GM12878 (cell line): Measurements from ENCODE around the gene FAM13C. TPM values are rescaled to one million over a fixed set of nuclear protein-coding genes. Genes with fewer than 3 reads are reported as not detected.

ENCODE experiments used
- ATAC-seq: fragments of 200-7000 bp; cut with Tn5 transposase; 3 replicates; pipeline ENCODE4 v1.9.1; 2020; ENCODE audit warnings: mild to moderate bottlenecking, moderate library complexity
- BruUV-seq: library from RNA; stranded (reverse); fragments of 400-500 nt; replicated peaks from 2 replicates; lab custom pipeline; 2021; lab: Mats Ljungman, UMichigan
- CTCF ChIA-PET: fragments of 300-600 bp; sonication (Branson Sonifier 250); formaldehyde crosslinking; extraction: SDS; loops from one replicate; lab custom pipeline; 2021; ENCODE audit warnings: inconsistent platforms; lab: Yijun Ruan, JAX
- POLR2A ChIA-PET: fragments of 350-600 bp; formaldehyde crosslinking; extraction: SDS; loops from one replicate; lab custom pipeline; 2021; ENCODE audit warnings: inconsistent platforms; lab: Charles Lee
- RAD21 ChIA-PET: fragments of 300-600 bp; sonication (Branson Sonifier 250); formaldehyde crosslinking; loops from one replicate; lab custom pipeline; 2023; ENCODE audit warnings: antibody characterized with exemption; ENCODE audit not compliant: unreplicated experiment; lab: Charles Lee
- SMC1A ChIA-PET: fragments of 300-600 bp; sonication (Branson Sonifier 250); formaldehyde crosslinking; loops from one replicate; lab custom pipeline; 2023; ENCODE audit not compliant: unreplicated experiment, uncharacterized antibody; lab: Charles Lee
- DNase-seq: peaks from one replicate; pipeline ENCODE4 v3.0.0-alpha.2; 2011; ENCODE audit warnings: low read depth, low spot score
- FAIRE-seq: peaks from 3 replicates; lab custom pipeline; 2011; peaks lifted over from hg19 to GRCh38; lab: Jason Lieb, UNC
- H2AFZ ChIP-seq: 2 replicates; pipeline ENCODE4 v1.6.0; 2011; ENCODE audit warnings: low read depth, low read length, control low read depth; ENCODE audit not compliant: control insufficient read depth
- H3K27ac ChIP-seq: 2 replicates; pipeline ENCODE4 v1.5.1; 2011; ENCODE audit warnings: control low read depth; ENCODE audit not compliant: control insufficient read depth, insufficient read depth
- H3K27me3 ChIP-seq, 2 experiments: replicated peaks in 1 of 2; 2 replicates each; pipeline versions ENCODE4 v1.6.0 to v1.6.1; 2011; ENCODE audit warnings: low read length in 1 of 2; ENCODE audit not compliant: control insufficient read depth in 2 of 2, insufficient read depth in 2 of 2
- H3K36me3 ChIP-seq, 2 experiments: 2 replicates each; pipeline ENCODE4 v1.5.1; 2011; ENCODE audit warnings: low read length in 1 of 2; ENCODE audit not compliant: control insufficient read depth in 2 of 2, insufficient read depth in 2 of 2
- H3K4me1 ChIP-seq: 2 replicates; pipeline ENCODE4 v1.6.1; 2011; ENCODE audit warnings: mild to moderate bottlenecking, low read length, moderate library complexity, mixed read lengths; ENCODE audit not compliant: control insufficient read depth, insufficient read depth
- H3K4me2 ChIP-seq: 2 replicates; pipeline ENCODE4 v1.6.0; 2011; ENCODE audit warnings: control low read depth; ENCODE audit not compliant: control insufficient read depth, insufficient read depth
- H3K4me3 ChIP-seq: fragments of 200-600 bp; sonication (generic); 2 replicates; pipeline ENCODE4 v1.5.1; 2016
- H3K79me2 ChIP-seq: 2 replicates; pipeline ENCODE4 v1.6.0; 2011; ENCODE audit warnings: low read length; ENCODE audit not compliant: control insufficient read depth, insufficient read depth
- H3K9ac ChIP-seq: 2 replicates; pipeline ENCODE4 v1.8.0; 2011; ENCODE audit warnings: low read length, control low read depth, mixed read lengths; ENCODE audit not compliant: control insufficient read depth, insufficient read depth
- H3K9me3 ChIP-seq: replicated peaks from 3 replicates; pipeline ENCODE4 v1.5.1; 2011; ENCODE audit warnings: mild to moderate bottlenecking, low read length; ENCODE audit not compliant: control insufficient read depth, insufficient read depth
- H4K20me1 ChIP-seq: 2 replicates; pipeline ENCODE4 v1.6.0; 2011; ENCODE audit not compliant: control insufficient read depth, insufficient read depth
- ATF7 ChIP-seq: fragments of 450-650 bp; IDR thresholded peaks from 2 replicates; pipeline ENCODE4 v1.6.1; 2016; ENCODE audit warnings: low read depth, mild to moderate bottlenecking
- CTCF ChIP-seq, 3 experiments: IDR thresholded peaks in 2 of 3; conservative IDR thresholded peaks in 1 of 3; 2 replicates each; pipeline ENCODE4 v1.5.1; 2011; ENCODE audit warnings: low read depth in 3 of 3, low read length in 3 of 3, mild to moderate bottlenecking in 3 of 3, control low read depth in 2 of 3, moderate library complexity in 2 of 3, inconsistent platforms in 1 of 3, mixed read lengths in 1 of 3; ENCODE audit not compliant: control insufficient read depth in 2 of 3, insufficient read depth in 1 of 3; ENCODE audit errors: extremely low read depth in 1 of 3
- E2F4 ChIP-seq: IDR thresholded peaks from 2 replicates; pipeline ENCODE4 v1.6.1; 2012; ENCODE audit warnings: low read depth, low read length, improper control_type of control experiment
- EZH2 ChIP-seq: IDR thresholded peaks from 2 replicates; pipeline ENCODE4 v1.6.1; 2012; ENCODE audit warnings: low read depth, mild to moderate bottlenecking, control low read depth, inconsistent platforms, low read length, borderline replicate concordance; ENCODE audit not compliant: control insufficient read depth
- LARP7 ChIP-seq: fragments of 450-650 bp; IDR thresholded peaks from 2 replicates; pipeline ENCODE4 v1.6.1; 2017; ENCODE audit warnings: mild to moderate bottlenecking
- MTA3 ChIP-seq: IDR thresholded peaks from 2 replicates; pipeline ENCODE4 v1.6.1; 2012; ENCODE audit warnings: low read length, inconsistent platforms, borderline replicate concordance
- NFYA ChIP-seq: IDR thresholded peaks from 2 replicates; pipeline ENCODE4 v1.6.1; 2011; ENCODE audit warnings: low read depth, mild to moderate bottlenecking, low read length, improper control_type of control experiment, borderline replicate concordance
- RAD21 ChIP-seq: IDR thresholded peaks from 2 replicates; pipeline ENCODE4 v1.6.1; 2011; ENCODE audit warnings: mild to moderate bottlenecking, low read depth, low read length, moderate library complexity; ENCODE audit not compliant: insufficient read depth
- RBBP5 ChIP-seq: fragments of 200-600 bp; sonication (generic); conservative IDR thresholded peaks from 2 replicates; pipeline ENCODE4 v1.6.1; 2016
- SP1 ChIP-seq: IDR thresholded peaks from one replicate; pipeline ENCODE4 v1.6.1; 2011; ENCODE audit warnings: low read depth, low read length
- SPI1 ChIP-seq: IDR thresholded peaks from 2 replicates; pipeline ENCODE4 v1.6.1; 2011; ENCODE audit warnings: low read depth, mild to moderate bottlenecking, low read length, moderate library complexity, borderline replicate concordance; ENCODE audit not compliant: insufficient read depth
- SREBF1 ChIP-seq: IDR thresholded peaks from 2 replicates; pipeline ENCODE4 v1.6.1; 2012; ENCODE audit warnings: mild to moderate bottlenecking, low read length
- ZZZ3 ChIP-seq: IDR thresholded peaks from 2 replicates; pipeline ENCODE4 v1.6.1; 2011; ENCODE audit warnings: low read depth; ENCODE audit not compliant: control insufficient read depth, insufficient read length
- WGBS: methylation state at CpG from one replicate; pipeline ENCODE4 v1.1.6; 2016; ENCODE audit warnings: low lambda C conversion rate; ENCODE audit not compliant: insufficient replicate concordance, insufficient coverage; ENCODE audit errors: missing lambda C conversion rate; 5-methylcytosine and 5-hydroxymethylcytosine counted together
- in situ Hi-C: fragments of 300-500 bp; cut with MboI; formaldehyde crosslinking; loops from 9 replicates; pipeline ENCODE4 v1.14.3; 2018; ENCODE audit warnings: mixed read lengths
- intact Hi-C: fragments of 100-400 bp; cut with micrococcal nuclease; formaldehyde crosslinking; loops from one replicate; pipeline ENCODE4 v1.14.2; 2022; ENCODE audit not compliant: unreplicated experiment
- polyA plus RNA-seq, 11 experiments: library from polyadenylated mRNA; depleted of rRNA in 4 of 11; unstranded in 6 of 11; stranded (reverse) in 5 of 11; fragments of >200 nt; fragmentation: Nextera tagmentation in 4 of 11; fragmentation: Illumina TruSeq in 1 of 11; extraction: Ambion mirVana in 4 of 11; extraction: Trizol in 1 of 11; gene quantifications; 1 replicate in 1 of 11; 2 replicates in 10 of 11; pipeline versions ENCODE4 v1.2.1 to v1.2.3, GENCODE V29; 2011 to 2016; ENCODE audit warnings: inconsistent platforms in 2 of 11, missing spikeins in 2 of 11, low read depth in 1 of 11
- total RNA-seq, 4 experiments: library from RNA; depleted of rRNA in 3 of 4; stranded (reverse); fragments of >200 nt in 3 of 4; fragmentation: Illumina TruSeq in 1 of 4; extraction: Trizol in 1 of 4; gene quantifications; 2 replicates each; pipeline versions ENCODE4 v1.2.1 to v1.2.3, GENCODE V29; 2013 to 2021

FAM13C gene
- total and polyA plus RNA-seq, 10 of the 15 experiments (the other 5 are each of a cell fraction or from before 2014, with no cell fraction given), result 0.04 to 0.31 (median 0.13) TPM; not detected in 5

- POLR2A ChIA-PET, result interaction anchor here (0.6 kb wide), 1 partner anchor 1395 kb away, joined by 3 read pairs; no protein-coding TSS in a partner anchor
- no peak for DNase-seq
These were observed 135.1 kb downstream of the FAM13C start for GRCh38 chr10:59227136-59227673.

More at GRCh38 chr10:59227136-59227673, 135.1 kb downstream of the FAM13C start:
- peak; percentile 38; the same call in 2 of the 3 replicates for ATAC-seq
- H3K9ac ChIP-seq, result no peak overlapping the region
- SMC1A ChIA-PET, result interaction anchor here (0.9 to 1.3 kb wide), 3 partner anchors 154 to 275 kb away, joined by 3 to 5 read pairs (median 3); no protein-coding TSS in a partner anchor
- no peaks in the 10 kb centered on the region for H3K4me1 ChIP-seq
- no peaks in the 10 kb centered on the region for H3K79me2 ChIP-seq
- WGBS, result 20% methylated on average over 3 of the region's 3 CpGs
- no TSS peak for BruUV-seq
- H3K9me3 ChIP-seq, result no peaks in the 10 kb centered on the region
- in situ Hi-C loops, result no loop called here
- CTCF ChIA-PET, result interaction anchor here (0.7 to 1.5 kb wide), 6 partner anchors 9 to 275 kb away, joined by 3 to 4 read pairs (median 3); no protein-coding TSS in a partner anchor
- H3K4me2 ChIP-seq, result no peak overlapping the region
- H2AFZ ChIP-seq, result no peak overlapping the region
- RAD21 ChIA-PET, result interaction anchor here (1.0 to 1.3 kb wide), 2 partner anchors 215 to 268 kb away, joined by 4 to 6 read pairs; no protein-coding TSS in a partner anchor
- H3K27me3 ChIP-seq, result no peaks in the 10 kb centered on the region
- no peaks in the 10 kb centered on the region for H4K20me1 ChIP-seq
- H3K36me3 ChIP-seq, result no peaks in the 10 kb centered on the region
- H3K27ac ChIP-seq, result no peak overlapping the region
- TF ChIP-seq RBBP5 (no peak), EZH2 (no peak), LARP7 (no peak), CTCF (IDR thresholded peaks at IDR 0.05 in 2 of 3, conservative IDR thresholded peaks at IDR 0.05 in 1 of 3; ENCODE audit: control insufficient read depth in 2 of 3, extremely low read depth in 1 of 3, insufficient read depth in 1 of 3, low read depth in 3 of 3, low read length in 3 of 3) (0 out of 6 replicates have a peak, but pooled peaks of 1 of the 3 experiments have one; percentile 8), RAD21 (peak; percentile 40), ATF7 (no peak), SP1 (no peak), SPI1 (no peak), ZZZ3 (no peak), SREBF1 (no peak), MTA3 (no peak), NFYA (no peak), E2F4 (no peak)
- intact Hi-C loops, result no loop called here
- no peak for FAIRE-seq
- H3K4me3 ChIP-seq, result no peak overlapping the region
